ENCODE data around the gene DUSP19.

The DUSP19 gene

GRCh38 chr2:183125659-183126341, 47.3 kb downstream of the DUSP19 start:
- DNase-seq (ENCODE audit: low read depth): no peak

GRCh38 chr2:183126635-183127034, 48.1 kb downstream of the DUSP19 start:
- no peak for DNase-seq (ENCODE audit: low read depth)

GRCh38 chr2:183134016-183134415, 55.5 kb downstream of the DUSP19 start:
- no peak for DNase-seq (ENCODE audit: low read depth)

- no peak for DNase-seq (ENCODE audit: low read depth)
Measured at GRCh38 chr2:183148955-183149354, 70.4 kb downstream of the DUSP19 start.

- DNase-seq (ENCODE audit: low read depth): no peak
Measured at GRCh38 chr2:183149489-183149888, 70.9 kb downstream of the DUSP19 start.
